Measurements from ENCODE around the gene MAP9.
A peak's percentile ranks its signal among the peaks of the same experiment; 100 is the strongest.
"Not testable (repeated sequence)": the region's sequence is repeated elsewhere in the genome, so short reads cannot be mapped to it uniquely, and the experiment has no call there.

The MAP9 gene

DNA sequence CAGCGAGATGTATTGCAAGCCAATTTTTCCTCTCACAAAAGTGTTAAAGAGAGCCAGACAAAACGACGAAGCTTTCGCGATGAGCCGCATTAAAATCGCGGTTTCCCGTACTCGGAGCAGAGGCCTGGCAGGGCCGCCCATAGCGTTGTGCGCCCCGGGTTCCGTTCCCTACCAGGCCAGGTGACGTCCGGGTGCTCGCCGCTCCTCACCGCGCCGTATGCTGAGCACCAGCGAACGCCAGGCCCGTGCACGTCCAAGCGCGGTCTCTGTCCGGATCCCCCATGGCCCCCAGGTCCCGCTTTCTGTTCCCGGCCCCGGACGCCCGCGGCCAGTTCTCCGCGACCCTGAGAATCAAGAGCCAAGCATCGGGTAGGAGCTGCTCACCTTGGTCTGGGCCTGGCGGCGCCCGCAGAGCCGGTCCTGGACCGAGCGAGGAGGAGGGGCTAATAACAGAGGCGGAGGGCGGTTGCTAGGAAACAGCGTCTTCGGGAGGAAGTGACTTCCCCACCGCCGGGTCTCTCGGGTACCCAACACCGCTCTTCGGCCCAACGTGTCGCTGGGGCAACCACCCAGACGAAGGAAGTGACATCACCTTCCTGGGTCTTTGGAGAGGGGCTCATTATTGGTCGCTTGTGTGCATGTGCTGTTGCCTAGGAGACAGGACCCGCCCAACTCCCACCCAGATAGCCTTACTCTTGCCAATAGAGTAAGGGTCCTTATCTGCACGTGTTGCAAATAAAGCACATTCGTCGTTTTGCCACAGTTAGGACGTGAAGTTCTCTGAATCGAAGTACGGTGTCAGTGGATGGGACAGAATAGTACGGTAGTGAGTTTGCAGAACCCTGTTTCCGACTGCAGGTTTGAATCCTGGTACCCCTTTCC, at the start of gene MAP9:
TSS of gene MAP9 (minus strand) at position 579 of the 882 bp plus-strand sequence. CDS start 1,115 bp downstream, outside the sequence.
- peak; percentile 96 for DNase-seq (ENCODE audit: low spot score)

DNA sequence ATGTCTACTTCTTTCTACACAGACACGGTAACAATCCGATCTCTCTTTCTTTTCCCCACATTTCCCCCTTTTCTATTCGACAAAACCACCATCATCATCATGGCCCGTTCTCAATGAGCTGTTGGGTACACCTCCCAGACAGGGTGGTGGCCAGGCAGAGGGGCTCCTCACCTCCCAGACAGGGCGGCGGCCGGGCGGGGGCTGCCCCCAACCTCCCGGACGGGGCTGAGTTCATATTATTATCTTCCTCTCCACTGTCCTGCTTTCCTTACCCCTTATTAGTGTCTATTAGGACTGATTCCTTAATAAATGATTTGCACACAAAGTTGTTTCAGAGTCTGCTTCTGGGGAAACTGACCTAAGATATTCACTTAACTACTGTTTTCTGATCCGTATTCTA, 48.0 kb upstream of the MAP9 start:
- not testable (repeated sequence) for DNase-seq (ENCODE audit: low spot score)

DNA sequence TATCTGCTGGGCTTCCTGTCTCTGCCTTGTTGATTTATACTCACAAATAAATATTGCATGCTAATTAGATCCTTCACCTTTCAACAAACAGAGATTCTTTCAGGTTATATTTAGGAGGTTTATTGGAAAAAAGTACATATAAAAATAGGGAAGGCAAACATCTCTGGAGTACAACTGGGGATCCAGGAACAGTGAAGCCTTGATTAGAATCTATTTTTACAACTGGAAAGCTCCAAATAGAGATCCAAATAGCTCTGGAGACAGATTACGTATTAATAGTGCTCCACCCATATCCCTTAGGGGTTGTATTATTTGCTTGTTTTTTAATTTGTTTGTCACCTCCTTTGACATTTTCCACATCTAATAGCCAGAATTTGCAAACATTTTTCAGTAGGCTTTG, 46.9 kb upstream of the MAP9 start:
- DNase-seq (ENCODE audit: low spot score): no peak

- no peak for DNase-seq (ENCODE audit: low spot score)
Observed at GRCh38 chr4:155419266-155419665, 42.5 kb upstream of the MAP9 start.

- DNase-seq (ENCODE audit: low spot score): no peak
Observed at GRCh38 chr4:155415662-155416061, 38.9 kb upstream of the MAP9 start.

DNA sequence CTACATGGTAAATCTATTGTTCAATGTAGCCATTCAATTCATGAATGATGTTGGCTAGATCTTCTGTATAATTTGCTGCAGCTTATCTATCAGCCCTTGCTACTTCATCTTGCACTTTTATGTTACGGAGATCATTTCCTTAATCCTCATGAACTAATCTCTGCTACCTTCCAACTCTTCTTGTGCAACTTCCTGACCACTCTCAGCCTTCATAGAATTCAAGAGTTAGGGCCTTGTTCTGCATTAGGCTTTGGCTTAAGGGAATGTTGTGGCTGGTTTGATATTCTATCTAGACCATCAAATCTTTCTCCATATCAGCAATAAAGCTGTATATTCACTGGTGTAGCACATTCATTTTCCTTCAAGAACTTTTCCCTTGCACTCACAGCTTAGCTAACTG, 36.7 kb upstream of the MAP9 start:
- no peak for DNase-seq (ENCODE audit: low spot score)

DNA sequence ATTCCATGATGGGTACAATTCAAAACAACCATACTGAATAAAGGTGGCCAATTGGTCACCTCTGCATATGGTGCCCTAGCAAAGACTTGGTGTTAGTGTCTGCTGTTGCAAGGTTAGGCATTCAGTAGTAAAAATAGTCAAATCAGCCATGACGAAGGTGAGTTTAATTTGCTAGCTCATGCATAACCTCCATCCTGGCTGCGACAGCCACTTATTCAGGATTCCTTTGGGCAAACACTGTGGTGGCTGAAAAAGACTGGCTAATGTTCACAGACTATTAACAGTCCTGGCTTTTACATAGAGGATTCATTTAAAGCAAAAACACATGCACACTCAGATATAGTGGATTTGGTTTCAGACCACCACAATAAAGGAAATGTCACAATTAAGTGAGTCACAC, 34.8 kb upstream of the MAP9 start:
- DNase-seq (ENCODE audit: low spot score): no peak

- no peak for DNase-seq (ENCODE audit: low spot score)
Observed at GRCh38 chr4:155408796-155409195, 32.0 kb upstream of the MAP9 start.

GRCh38 chr4:155407480-155407879, 30.7 kb upstream of the MAP9 start:
- DNase-seq (ENCODE audit: low spot score): no peak

- no peak for DNase-seq (ENCODE audit: low spot score)
Observed at GRCh38 chr4:155405059-155405458, 28.3 kb upstream of the MAP9 start.

GRCh38 chr4:155403886-155404285, 27.1 kb upstream of the MAP9 start:
- DNase-seq (ENCODE audit: low spot score): no peak

GRCh38 chr4:155402941-155403340, 26.2 kb upstream of the MAP9 start:
- DNase-seq (ENCODE audit: low spot score): no peak

DNA sequence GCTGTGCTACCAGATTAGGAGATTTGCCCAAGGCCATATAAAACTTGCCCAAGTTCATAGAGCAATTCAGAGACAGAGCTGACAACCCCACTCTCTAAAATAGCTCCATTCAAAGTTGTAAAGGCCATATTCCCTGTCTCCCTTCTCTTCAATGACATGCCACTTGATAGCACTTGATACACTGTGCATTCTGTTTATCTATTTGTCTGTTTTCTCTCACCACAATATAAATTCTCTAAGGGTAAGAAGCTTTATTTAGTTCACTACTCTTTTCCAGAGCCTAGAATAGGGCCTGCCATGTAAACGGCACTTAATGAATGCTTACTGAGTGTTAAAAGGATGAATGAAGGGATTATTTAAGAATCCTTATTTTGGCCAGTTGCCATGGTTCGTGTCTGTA, 24.1 kb upstream of the MAP9 start:
- no peak for DNase-seq (ENCODE audit: low spot score)

DNA sequence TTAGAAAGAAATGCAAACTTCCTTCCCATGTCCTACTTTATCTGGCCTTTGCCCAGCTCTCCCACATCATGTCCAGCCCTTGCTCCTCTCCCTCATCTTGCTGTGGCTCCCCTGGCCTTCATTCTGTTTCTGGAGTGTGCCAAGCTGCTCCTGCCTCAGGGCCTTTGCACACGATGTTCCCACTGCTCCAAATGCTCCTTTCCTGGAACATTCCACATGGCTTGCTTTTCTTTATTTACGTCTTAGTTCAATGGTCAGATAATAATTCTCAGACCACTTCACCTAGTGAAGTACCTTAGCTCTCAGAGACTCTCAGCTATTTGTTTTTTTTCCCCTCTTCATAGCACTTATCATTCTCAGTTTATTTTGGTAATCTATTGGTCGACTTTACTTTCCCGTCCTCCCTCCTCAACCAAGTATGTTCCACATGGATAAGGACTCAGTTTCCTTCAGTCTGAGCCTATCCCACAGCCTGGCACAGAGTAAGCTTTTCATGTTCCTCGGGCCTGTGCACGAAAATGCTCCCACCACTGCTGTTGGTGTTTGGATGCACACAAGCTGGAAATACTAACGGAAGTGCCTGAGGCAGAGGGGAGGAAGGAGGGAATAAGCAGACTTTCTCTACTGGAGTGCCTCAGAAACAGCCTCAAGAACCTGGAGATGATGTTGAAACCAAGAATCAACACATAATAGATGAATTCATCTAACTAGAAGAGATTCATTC, 23.4 kb upstream of the MAP9 start:
- no peak for DNase-seq (ENCODE audit: low spot score)

DNA sequence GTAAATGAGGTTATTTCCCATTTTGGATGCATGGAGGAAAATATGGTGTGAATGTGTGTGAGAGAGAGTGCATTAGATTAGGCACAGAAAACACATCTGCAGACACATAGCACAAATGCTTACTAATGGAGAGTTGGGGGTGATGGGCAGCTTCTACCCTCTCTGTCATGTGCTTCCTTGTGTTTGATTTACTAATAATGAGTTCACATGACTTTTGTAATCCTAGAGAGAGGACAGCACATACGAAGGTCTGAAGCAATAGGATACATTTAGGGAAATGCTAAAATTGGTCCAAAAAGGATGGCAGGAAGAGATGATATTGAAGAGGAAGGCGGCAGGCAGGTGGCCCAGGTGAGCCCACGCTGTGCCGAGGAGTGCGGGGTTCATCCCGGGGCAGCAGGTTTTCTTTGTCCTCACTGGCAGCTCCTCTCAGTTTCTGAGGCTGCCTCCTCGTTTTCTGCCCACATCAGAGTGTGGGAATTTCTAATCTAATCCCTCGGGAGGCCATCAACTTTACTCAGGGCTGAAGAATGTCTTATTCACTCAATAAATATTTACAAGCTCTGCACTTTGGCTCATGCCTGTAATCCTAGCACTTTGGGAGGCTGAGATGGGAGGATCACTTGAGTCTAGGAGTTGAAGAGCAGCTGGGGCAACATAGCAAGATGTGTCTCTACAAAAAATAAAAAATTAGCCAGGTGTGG, 15.9 kb upstream of the MAP9 start:
- no peak for DNase-seq (ENCODE audit: low spot score)

DNA sequence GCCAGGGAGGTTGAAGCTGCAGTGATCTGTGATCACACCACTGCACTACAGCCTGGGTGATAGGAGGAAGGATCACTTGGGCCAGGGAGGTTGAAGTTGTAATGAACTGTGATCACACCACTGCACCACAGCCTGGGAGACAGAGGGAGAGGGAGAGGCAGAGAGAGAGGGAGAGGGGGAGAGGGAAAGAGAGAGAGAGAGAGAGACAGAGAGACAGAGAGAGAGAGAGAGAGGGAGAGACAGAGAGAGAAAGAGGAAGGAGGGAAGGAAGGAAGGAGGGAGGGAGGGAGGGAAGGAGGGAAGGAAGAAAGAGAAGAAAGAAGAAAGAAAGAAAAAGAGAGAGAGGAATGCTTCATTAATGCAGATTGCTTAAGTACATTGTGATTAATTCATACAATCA, 15.2 kb upstream of the MAP9 start:
- no peak for DNase-seq (ENCODE audit: low spot score)

DNA sequence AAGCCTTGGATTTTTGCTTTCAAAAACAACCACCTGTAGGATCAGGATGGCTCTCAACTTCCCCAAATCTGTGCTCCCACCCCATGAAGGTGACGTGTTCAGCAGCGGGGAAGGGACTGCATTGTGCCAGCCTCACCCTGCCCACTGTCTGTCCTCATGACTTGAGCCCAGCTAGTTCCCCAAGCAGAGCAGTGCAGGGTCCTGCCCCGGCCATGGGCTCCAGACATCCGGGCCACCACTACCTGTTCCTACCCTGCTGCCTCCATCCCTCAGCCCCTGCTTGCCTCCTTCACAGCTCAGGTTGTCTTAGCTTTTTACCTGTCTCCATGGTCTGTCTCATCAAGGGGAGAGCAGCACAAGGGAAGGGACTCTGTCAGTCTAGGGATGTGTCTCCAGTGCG, 11.4 kb upstream of the MAP9 start:
- DNase-seq (ENCODE audit: low spot score): no peak

DNA sequence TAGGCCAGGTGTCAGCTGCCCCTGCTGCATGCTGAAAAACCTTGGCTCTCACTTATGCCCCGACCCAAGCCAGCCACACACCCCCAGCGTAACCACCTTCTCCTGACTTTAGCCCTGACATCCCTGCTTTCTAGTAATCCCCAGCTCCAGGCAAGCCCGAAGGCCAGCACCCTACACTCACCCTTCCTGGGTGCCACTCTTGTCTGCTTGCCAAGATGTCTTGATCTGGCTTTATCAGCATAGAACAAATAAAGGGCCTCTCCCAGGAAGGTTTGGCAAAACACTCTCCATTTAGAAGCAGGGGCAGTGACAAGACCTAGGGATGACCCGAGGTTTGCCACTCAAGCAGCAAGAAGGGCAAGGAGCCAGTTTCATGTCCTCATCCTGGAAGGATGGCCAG, 6.8 kb upstream of the MAP9 start:
- no peak for DNase-seq (ENCODE audit: low spot score)

DNA sequence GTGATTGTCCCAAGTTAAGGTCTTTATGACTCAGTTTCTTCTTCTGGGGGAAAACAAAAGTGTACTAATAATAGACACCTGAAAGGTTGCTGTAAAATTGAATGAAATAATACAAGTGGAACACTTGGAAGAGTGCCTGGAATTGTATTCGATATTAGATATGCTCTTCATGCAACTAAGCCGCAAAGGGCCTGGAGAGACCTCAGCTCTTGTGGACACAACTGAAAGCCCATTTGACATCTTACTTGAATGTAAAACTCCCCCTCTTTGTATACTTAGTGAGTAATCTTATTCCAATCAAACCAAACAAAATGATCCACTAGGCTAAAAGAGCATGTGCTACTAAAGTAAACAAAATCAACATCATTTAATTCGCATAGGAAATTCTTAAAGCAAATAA, 511 bp upstream of the MAP9 start:
- DNase-seq (ENCODE audit: low spot score): no peak

DNA sequence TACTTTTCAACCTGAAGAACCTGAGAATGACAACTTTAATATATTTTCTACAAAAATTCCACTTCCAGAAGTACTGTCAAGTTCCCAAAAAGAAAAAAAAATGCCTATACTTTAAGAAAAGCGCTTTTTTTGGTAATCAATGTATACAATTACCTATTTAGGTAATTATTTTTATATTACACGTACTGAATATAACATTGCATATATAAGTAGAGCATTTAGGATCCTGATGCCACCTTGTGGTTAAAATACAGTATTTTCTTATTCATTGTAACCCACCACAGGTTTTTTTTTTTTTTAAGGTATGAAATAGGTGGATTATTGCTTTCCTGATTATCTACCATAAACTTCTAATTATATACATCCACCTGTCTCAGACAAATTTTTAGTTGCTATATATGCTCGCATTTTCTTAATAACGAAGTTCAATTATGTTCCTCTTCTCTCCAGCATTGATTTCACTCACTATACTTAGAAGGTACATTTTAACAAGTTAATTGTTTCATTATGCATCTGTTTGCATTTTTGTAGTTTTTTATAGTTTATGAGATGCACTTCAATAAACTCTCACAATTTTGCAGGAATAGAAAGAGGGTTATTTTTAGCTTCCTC, 5.2 kb downstream of the MAP9 start:
- peak; percentile 21 for DNase-seq (ENCODE audit: low spot score)

GRCh38 chr4:155367608-155368007, 9.2 kb downstream of the MAP9 start:
- no peak for DNase-seq (ENCODE audit: low spot score)

DNA sequence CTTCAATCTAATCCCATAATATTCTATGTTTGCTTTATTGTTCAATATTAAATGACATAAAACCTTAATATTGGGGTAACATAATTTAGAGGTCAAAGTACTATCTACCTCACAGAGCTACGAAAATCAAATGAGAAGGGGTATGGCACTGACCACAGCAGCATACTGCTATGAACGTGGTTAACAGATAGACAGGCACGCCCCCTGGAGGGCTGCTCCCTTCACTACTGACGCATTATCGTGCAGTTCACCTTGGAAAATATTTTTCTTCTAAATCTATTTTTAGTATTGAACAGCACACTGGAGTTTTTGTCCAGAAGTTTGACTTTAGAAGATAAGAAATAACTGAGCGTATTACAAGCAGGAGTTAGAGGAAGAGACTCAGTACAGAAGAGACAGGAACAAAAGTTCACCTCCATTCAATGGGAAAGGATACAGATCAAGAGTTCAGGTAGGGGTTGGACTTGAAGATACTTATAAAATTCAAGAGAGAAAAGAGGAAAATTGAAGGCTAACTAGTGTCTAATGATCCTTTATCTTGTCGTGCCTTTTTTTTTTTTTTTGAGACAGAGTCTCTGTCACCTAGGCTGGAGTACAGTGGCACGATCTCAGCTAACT, 22.7 kb downstream of the MAP9 start:
- DNase-seq (ENCODE audit: low spot score): peak; percentile 28

All from activated CD4-positive, alpha-beta T cell treated with anti-CD3 and anti-CD28 coated beads, Interleukin-2, Interleukin-4, amounts not matched to agents 100 ng/mL and 50 ng/mL, durations not matched to agents 16 hours and 8 hours (primary cell).